DOHH2 (cell line): ENCODE results near the gene SLC6A20.

ENCODE experiments used
- H3F3A ChIP-seq: fragments of 200-600 bp; sonication (generic), shearing (Covaris generic); 2 replicates; pipeline ENCODE4 v1.6.0; 2016; ENCODE audit warnings: antibody characterized with exemption, mild to moderate bottlenecking; ENCODE audit not compliant: control insufficient read depth, insufficient read depth
- H3K27ac ChIP-seq: fragments of 200-600 bp; sonication (generic); 2 replicates; pipeline ENCODE4 v1.5.1; 2014; ENCODE audit warnings: low read depth, mild to moderate bottlenecking, low read length, moderate library complexity
- H3K27me3 ChIP-seq: fragments of 200-600 bp; sonication (generic); 2 replicates; pipeline ENCODE4 v1.6.1; 2014; ENCODE audit warnings: mild to moderate bottlenecking, low read length, mixed read lengths; ENCODE audit not compliant: control insufficient read depth
- H3K36me3 ChIP-seq: fragments of 200-600 bp; sonication (generic); 2 replicates; pipeline ENCODE4 v1.6.1; 2014; ENCODE audit warnings: mild to moderate bottlenecking, low read length, moderate library complexity, mixed read lengths; ENCODE audit not compliant: control insufficient read depth
- H3K4me1 ChIP-seq: fragments of 200-600 bp; sonication (generic); 2 replicates; pipeline ENCODE4 v1.6.1; 2014; ENCODE audit warnings: mild to moderate bottlenecking, low read length, mixed read lengths; ENCODE audit not compliant: control insufficient read depth
- H3K4me2 ChIP-seq: fragments of 200-600 bp; sonication (generic); 2 replicates; pipeline ENCODE4 v1.6.0; 2014; ENCODE audit warnings: mild to moderate bottlenecking, low read length, moderate library complexity
- H3K4me3 ChIP-seq: fragments of 200-600 bp; sonication (generic); 2 replicates; pipeline ENCODE4 v1.5.1; 2014; ENCODE audit warnings: mild to moderate bottlenecking, low read length, mixed read lengths
- H3K79me2 ChIP-seq: fragments of 200-600 bp; sonication (generic); 2 replicates; pipeline ENCODE4 v1.6.1; 2014; ENCODE audit warnings: mild to moderate bottlenecking, low read length, mixed read lengths; ENCODE audit not compliant: control insufficient read depth
- H3K9me2 ChIP-seq: fragments of 200-600 bp; sonication (generic); replicated peaks from 2 replicates; pipeline ENCODE4 v1.6.1; 2014; ENCODE audit warnings: mild to moderate bottlenecking, low read length, mixed read lengths; ENCODE audit not compliant: control insufficient read depth
- H3K9me3 ChIP-seq: fragments of 200-600 bp; sonication (generic); 2 replicates; pipeline ENCODE4 v1.6.1; 2014; ENCODE audit warnings: antibody characterized with exemption, low read length, mixed read lengths; ENCODE audit not compliant: control insufficient read depth, insufficient read depth
- H4K20me1 ChIP-seq: fragments of 200-600 bp; sonication (generic); 2 replicates; pipeline ENCODE4 v1.6.0; 2014; ENCODE audit warnings: low read depth, mild to moderate bottlenecking, antibody characterized with exemption, low read length, moderate library complexity; ENCODE audit not compliant: control insufficient read depth, insufficient read depth
- EZH2phosphoT487 ChIP-seq: fragments of 200-600 bp; sonication (generic); IDR thresholded peaks from 2 replicates; pipeline ENCODE4 v1.6.1; 2017; ENCODE audit warnings: borderline replicate concordance, mild to moderate bottlenecking, antibody characterized with exemption, low read length, moderate library complexity, mixed read lengths
- TF ChIP-seq, protein P1 (sequence below): fragments of 200-600 bp; sonication (generic); IDR thresholded peaks from one replicate; pipeline ENCODE4 v1.5.1; 2014; ENCODE audit warnings: antibody characterized with exemption, mild to moderate bottlenecking, low read depth, low read length; ENCODE audit not compliant: poor library complexity, severe bottlenecking

The SLC6A20 gene

GRCh38 chr3:45737234-45737633 is 59.1 kb downstream of the SLC6A20 start:
- H3K4me2 ChIP-seq: no peak overlapping the region
- no peaks in the 10 kb centered on the region for H3K79me2 ChIP-seq
- H3K9me3 ChIP-seq: no peaks in the 10 kb centered on the region
- H4K20me1 ChIP-seq: no peaks in the 10 kb centered on the region
- no peaks in the 10 kb centered on the region for H3K9me2 ChIP-seq
- no peaks in the 10 kb centered on the region for H3F3A ChIP-seq
- no peaks in the 10 kb centered on the region for H3K27me3 ChIP-seq
- no peak overlapping the region for H3K4me3 ChIP-seq
- H3K4me1 ChIP-seq: peaks cover 13% of the 10 kb centered on the region
- H3K36me3 ChIP-seq: peaks cover 86% of the 10 kb centered on the region
- H3K27ac ChIP-seq: no peak overlapping the region
- TF ChIP-seq EZH2phosphoT487: no peak
- TF ChIP-seq, protein P1, sequence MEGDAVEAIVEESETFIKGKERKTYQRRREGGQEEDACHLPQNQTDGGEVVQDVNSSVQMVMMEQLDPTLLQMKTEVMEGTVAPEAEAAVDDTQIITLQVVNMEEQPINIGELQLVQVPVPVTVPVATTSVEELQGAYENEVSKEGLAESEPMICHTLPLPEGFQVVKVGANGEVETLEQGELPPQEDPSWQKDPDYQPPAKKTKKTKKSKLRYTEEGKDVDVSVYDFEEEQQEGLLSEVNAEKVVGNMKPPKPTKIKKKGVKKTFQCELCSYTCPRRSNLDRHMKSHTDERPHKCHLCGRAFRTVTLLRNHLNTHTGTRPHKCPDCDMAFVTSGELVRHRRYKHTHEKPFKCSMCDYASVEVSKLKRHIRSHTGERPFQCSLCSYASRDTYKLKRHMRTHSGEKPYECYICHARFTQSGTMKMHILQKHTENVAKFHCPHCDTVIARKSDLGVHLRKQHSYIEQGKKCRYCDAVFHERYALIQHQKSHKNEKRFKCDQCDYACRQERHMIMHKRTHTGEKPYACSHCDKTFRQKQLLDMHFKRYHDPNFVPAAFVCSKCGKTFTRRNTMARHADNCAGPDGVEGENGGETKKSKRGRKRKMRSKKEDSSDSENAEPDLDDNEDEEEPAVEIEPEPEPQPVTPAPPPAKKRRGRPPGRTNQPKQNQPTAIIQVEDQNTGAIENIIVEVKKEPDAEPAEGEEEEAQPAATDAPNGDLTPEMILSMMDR: no peak

GRCh38 chr3:45736707-45737106 is 59.6 kb downstream of the SLC6A20 start:
- Histone ChIP-seq H3F3A (no peaks in the 10 kb centered on the region), H4K20me1 (no peaks in the 10 kb centered on the region), H3K4me2 (no peak overlapping the region), H3K4me1 (peaks cover 8% of the 10 kb centered on the region), H3K27ac (no peak overlapping the region), H3K9me3 (no peaks in the 10 kb centered on the region), H3K79me2 (no peaks in the 10 kb centered on the region), H3K36me3 (peaks cover 85% of the 10 kb centered on the region), H3K27me3 (no peaks in the 10 kb centered on the region), H3K4me3 (no peak overlapping the region), H3K9me2 (no peaks in the 10 kb centered on the region)
- TF ChIP-seq, protein P1: no peak
- TF ChIP-seq EZH2phosphoT487: no peak

DNA sequence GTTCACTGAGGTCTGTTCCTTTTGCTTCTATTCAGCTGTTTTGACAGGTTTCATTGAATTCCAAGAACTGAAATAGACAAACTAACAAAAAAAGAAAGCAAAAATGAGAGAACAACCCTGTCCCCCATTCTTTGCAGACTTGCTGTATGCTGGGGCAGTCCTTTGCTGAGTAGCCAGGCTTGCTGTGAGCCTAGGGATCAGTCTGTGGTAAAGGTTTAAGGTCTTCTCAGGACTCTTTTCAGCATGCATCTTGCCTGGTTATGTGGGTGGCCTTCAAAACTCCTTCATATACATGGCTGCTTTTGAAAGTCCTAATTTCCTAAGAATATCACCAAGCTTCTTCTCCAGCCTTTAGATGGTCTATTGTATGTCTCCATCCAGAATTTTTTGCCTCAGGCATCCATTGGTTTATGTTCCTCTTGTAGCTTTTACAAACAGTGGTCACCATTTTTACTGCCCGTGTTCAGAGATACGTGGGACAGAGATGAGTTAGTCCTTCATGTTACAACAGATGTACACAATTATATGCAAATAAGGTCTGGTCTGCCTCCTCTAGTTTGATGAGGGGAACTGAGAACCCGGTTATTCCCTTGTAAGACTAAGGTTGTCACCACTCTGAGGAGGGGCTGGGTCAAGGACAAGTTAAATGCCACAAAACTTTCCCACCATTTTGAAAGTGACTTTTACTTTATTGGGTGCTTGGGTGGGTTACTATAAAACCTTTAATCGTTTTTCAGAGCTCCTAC is 65.8 kb downstream of the SLC6A20 start:
- H3K27me3 ChIP-seq: no peaks in the 10 kb centered on the region
- no peak overlapping the region for H3K4me2 ChIP-seq
- H3K36me3 ChIP-seq: peaks cover 63% of the 10 kb centered on the region
- TF ChIP-seq, protein P1: no peak
- no peaks in the 10 kb centered on the region for H3K79me2 ChIP-seq
- H3K9me2 ChIP-seq: no peaks in the 10 kb centered on the region
- H3K4me1 ChIP-seq: peaks cover 9% of the 10 kb centered on the region
- H3K4me3 ChIP-seq: no peak overlapping the region
- H3K9me3 ChIP-seq: no peaks in the 10 kb centered on the region
- no peak overlapping the region for H3K27ac ChIP-seq
- H4K20me1 ChIP-seq: no peaks in the 10 kb centered on the region
- H3F3A ChIP-seq: no peaks in the 10 kb centered on the region
